Stimulated activated naive CD4-positive, alpha-beta T cell (primary cell): Measurements from ENCODE around the gene OR1K1.
"Not testable (repeated sequence)": the region's sequence is repeated elsewhere in the genome, so short reads cannot be mapped to it uniquely, and the experiment has no call there.

Source experiments
- DNase-seq, 6 experiments: peaks; one replicate each; lab custom pipeline; 2025; lab: John Stamatoyannopoulos, UW

OR1K1 gene

GRCh38 chr9:122812736-122813135 is 12.8 kb downstream of the OR1K1 start:
- no peak for DNase-seq

GRCh38 chr9:122814545-122814944 is 14.6 kb downstream of the OR1K1 start:
- no peak for DNase-seq

DNA sequence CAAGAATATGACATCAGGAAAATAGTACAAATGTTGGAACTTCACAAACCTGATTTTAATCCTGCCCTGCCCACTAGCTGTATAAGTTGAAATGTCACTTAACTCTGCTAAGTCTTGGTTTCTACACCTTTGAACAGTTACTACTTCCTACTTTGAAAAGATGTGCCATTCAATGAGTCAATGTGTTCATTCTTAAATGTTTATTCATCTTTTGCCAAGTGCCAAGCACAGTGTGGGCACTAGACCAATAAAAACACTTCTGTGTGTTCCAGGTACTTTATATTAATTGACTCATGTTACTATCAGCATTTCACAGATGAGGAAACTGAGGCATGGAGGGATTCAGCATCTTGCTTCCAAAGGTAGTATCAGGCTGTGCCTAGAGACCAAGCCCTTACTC is 15.6 kb downstream of the OR1K1 start:
- DNase-seq: no peak

GRCh38 chr9:122816163-122816867 is 16.4 kb downstream of the OR1K1 start:
- DNase-seq: peak; percentile 11 to 40 (median 24)

DNA sequence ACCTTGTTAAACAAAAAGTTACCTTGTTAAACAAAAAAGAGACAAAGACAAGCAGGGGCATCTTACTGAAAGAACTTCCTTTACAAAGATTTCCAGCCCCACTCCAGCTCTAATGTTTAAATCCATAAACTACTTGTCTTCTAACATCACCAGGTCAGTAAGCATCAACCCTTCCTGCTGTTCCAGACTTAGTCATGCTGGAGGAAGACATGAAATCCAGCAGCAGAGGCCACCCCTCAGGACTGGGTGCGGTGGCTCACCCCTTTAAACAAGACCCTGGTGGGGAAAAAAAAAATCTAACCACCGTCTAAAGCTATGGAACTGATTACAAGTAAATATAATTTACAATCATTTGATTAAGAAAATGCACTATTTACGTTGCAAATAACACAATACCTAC is 19.4 kb downstream of the OR1K1 start:
- DNase-seq: no peak

- no peak for DNase-seq
Observed at GRCh38 chr9:122819791-122820489, 20.0 kb downstream of the OR1K1 start.

DNA sequence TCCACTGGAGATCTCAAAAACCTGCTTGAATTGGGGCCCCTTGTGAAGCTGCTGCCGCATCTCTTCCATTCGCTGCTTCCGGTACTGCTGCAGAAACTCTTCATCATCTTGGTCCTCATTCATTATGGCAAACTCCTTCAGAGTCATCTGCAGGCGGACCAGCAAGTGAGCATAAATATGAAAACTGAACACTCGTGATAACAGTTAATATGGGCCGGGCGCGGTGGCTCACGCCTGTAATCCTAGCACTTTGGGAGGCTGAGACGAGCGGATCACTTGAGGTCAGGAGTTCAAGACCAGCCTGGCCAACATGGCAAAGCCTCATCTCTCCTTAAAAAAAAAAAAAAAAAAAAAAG is 20.5 kb downstream of the OR1K1 start:
- DNase-seq: no peak

- DNase-seq: no peak
Observed at GRCh38 chr9:122821278-122821943, 21.5 kb downstream of the OR1K1 start.

DNA sequence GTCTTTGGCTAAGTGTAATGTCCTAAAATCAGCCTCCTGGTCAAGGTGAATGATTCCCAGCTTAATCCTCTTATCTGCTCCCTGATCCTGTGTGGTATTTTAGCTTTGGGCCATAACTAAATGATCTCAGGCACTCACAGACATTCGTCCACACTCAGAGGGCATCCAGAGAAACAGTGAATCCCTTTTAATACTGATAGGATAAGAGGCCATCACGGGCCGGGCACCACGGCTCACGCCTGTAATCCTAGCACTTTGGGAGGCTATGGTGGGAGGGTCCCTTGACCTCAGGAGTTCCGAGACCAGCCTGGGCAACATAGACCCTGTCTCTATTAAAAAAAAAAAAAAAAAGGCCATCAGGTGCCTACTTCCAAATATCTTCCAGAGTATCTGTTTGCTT is 22.1 kb downstream of the OR1K1 start:
- DNase-seq: no peak

DNA sequence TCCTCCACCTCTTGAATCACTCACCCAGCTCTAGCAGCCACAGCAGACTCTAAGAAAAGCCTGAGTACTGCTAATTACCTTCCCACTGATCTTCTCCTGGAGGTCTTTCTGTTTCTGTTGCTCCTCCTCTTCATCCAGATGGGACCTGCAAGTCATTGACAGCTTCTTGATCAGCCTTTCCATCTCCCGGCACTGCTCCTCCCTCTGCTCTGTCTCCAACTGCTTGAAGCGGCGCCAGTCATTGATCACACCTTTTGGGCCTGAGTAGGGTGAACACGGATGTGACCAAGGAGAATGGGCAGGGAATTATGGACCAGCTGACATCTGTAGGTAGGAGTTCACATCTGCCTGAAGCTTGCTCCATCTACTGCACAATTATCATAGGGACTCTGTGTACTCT is 23.0 kb downstream of the OR1K1 start:
- DNase-seq: no peak

DNA sequence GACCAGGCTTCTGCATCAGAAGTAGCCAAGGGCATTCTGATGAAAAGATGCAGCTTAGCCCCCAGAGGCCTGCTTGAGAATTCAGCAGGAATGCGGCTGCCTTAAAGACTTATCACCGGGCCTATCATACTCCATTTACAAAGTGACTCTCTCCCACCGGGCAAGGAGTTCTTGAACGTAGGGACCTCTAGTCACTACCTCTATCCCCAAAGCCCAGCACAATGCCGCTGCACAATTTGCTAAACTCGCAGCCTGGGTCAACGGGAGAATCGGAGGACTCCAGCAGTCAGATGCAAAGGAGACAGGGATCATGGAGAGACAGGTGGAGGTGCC is 27.8 kb downstream of the OR1K1 start:
- DNase-seq: no peak

DNA sequence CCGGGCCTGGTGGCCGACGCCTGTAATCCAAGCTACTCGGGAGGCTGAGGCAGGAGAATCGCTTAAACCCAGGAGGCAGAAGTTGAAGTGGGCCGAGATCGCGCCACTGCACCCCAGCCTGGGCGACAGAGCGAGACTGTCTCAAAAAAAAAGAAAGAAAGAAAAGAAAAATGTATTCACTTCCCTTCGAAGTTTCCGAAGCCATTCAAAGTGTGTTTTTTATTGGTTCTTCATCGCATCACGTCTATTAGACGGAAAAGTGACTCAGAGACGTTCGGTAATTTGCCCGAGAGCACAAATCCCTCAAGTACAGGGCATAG is 29.0 kb downstream of the OR1K1 start:
- DNase-seq: not testable (repeated sequence)

DNA sequence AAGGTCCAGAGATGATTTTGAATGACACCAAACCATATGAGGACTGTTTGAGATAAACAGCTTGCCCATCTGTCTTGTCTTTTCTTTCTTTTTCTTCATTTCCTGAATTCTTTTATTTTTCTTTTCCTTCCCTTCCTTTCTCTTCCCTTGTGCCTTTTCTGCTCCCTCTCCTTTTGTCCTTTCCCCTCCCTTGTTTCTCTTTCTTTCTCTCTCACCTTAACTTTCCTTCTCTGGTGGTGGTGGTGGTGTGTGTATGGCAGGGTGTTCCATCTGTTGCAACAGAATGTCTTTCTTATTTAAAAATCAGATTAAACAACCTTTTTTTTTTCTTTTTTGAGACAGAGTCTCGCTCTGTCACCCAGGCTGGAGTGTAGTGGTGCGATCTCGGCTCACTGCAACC is 32.3 kb downstream of the OR1K1 start:
- DNase-seq: no peak

- DNase-seq: peak in 2 of 6 experiments; percentile 34 to 55
Observed at GRCh38 chr9:122835313-122835731, 35.4 kb downstream of the OR1K1 start.

GRCh38 chr9:122837266-122837850 is 37.4 kb downstream of the OR1K1 start:
- DNase-seq: no peak

DNA sequence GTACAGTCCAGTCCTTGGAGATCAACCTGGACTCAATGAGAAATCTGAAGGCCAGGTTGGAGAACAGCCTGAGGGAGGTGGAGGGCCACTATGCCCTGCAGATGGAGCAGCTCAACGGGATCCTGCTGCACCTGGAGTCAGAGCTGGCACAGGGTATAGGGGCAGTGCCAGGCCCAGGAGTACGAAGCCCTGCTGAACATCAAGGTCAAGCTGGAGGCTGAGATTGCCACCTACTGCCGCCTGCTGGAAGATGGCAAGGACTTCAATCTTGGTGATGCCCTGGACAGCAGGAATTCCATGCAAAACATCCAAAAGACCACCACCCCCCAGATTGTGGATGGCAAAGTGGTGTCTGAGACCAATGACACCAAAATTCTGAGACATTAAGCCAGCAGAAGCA is 38.5 kb downstream of the OR1K1 start:
- DNase-seq: not testable (repeated sequence)

DNA sequence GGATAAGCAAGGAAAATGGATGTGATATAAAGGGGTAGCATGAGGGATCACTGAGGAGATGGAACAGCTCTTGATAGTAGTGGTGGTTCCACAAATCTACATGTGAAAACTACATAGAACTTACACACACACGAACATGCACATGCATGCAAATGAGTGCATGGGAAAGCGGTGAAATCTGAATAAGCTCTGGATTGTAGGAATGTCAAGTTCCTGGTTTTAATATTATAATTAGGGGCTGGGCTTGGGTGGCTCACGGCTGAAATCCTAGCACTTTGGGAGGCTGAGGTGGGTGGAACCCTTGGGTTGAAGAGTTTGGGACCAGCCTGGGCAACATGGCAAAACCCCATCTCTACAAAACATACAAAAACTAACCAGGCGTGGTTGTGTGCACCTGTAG is 41.6 kb downstream of the OR1K1 start:
- no peak for DNase-seq

- no peak for DNase-seq
Observed at GRCh38 chr9:122844137-122844536, 44.2 kb downstream of the OR1K1 start.

GRCh38 chr9:122845116-122845515 is 45.2 kb downstream of the OR1K1 start:
- DNase-seq: no peak

DNA sequence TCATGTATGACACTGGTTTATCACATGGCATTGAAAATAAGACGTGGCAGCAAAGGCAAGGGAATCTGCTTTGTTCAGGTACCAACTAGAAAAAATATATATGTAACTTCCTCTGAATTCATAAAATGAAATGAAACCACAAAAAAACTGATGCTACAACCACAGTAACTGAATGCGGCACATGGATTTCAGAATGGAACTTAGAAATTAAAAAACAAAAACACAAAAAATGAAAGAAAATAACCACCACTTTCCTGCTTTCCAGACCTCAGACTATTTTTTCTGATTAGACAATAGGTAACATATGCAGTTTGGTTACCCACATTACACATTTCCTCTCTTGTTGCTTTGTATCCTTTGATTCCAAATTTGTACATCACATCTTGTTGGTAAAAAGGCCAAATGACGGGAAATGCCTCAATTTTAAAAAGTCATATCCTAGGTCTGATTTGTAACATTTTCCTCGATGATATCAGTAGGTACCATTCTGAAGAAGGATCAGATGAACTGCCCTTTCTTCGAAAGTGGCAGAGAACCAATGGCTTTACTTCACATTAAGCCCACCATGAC is 46.5 kb downstream of the OR1K1 start:
- peak in 3 of 6 experiments; percentile 77 to 85 (median 83) for DNase-seq

DNA sequence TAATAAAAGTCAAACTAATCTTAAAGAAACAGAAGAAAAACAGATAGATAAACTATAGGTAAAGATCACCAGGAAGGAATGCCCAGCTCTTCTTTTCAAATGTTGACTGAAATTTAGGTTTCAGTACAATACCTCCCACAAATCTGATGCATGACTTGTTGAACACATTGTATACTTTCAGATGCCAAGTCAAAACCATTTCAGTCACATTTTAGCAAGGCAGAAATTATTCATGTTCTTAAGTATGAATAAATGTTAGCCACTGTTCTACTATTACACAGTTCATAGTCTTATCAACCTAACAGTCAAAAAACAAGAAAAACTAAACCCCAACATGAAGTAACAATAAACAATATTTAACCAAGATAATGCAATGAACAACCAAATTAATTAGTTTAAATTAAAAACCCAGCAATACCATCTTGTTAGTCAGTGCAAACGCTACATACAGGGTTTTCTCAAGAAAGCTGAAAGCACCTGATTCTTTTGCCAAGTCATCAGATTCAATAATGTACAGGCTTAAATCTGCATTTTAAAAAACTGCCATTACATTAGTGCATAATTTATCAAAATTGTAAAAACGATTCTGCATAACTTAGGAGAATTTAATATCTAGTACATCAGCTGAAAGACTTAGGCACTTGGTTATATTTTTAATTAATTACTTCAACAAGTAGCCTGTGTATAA is 48.5 kb downstream of the OR1K1 start:
- no peak for DNase-seq
